HL-60 (cell line): ENCODE measurements around the gene PAQR8.

Source experiments
- DNase-seq, 2 experiments: peaks; one replicate each; pipeline ENCODE4 v3.0.0-alpha.2; 2010 to 2020; ENCODE audit warnings: low read depth in 1 of 2, low spot score in 1 of 2
- H3K27ac ChIP-seq: fragments of 250-450 bp; sonication (Bioruptor Pico); replicated peaks from 2 replicates; pipeline ENCODE4 v1.5.1; 2020; ENCODE audit warnings: mild to moderate bottlenecking, moderate library complexity
- H3K27me3 ChIP-seq: fragments of 250-450 bp; sonication (Bioruptor Pico); 2 replicates; pipeline ENCODE4 v1.5.1; 2021; ENCODE audit warnings: mild to moderate bottlenecking, moderate library complexity; ENCODE audit not compliant: insufficient read depth, poor library complexity, severe bottlenecking
- H3K4me3 ChIP-seq: replicated peaks from 2 replicates; pipeline ENCODE4 v1.5.1; 2011; ENCODE audit warnings: mild to moderate bottlenecking, control low read depth, low read length; ENCODE audit not compliant: insufficient read depth
- GABPA ChIP-seq: IDR thresholded peaks from 2 replicates; pipeline ENCODE4 v1.6.1; 2012; ENCODE audit warnings: low read depth
- POLR2AphosphoS5 ChIP-seq: IDR thresholded peaks from 2 replicates; pipeline ENCODE4 v1.6.1; 2012; ENCODE audit warnings: low read depth
- SPI1 ChIP-seq: IDR thresholded peaks from 2 replicates; pipeline ENCODE4 v1.6.1; 2012; ENCODE audit warnings: low read depth, mild to moderate bottlenecking, borderline replicate concordance
- TF ChIP-seq, protein P1 (sequence below): IDR thresholded peaks from 2 replicates; pipeline ENCODE4 v1.6.1; 2012; ENCODE audit warnings: low read depth; ENCODE audit not compliant: insufficient replicate concordance
- TF ChIP-seq, protein P2 (sequence below): IDR thresholded peaks from one replicate; pipeline ENCODE4 v1.5.1; 2011; ENCODE audit warnings: low read length, control low read depth, inconsistent platforms; ENCODE audit not compliant: insufficient read depth

Gene PAQR8

DNA sequence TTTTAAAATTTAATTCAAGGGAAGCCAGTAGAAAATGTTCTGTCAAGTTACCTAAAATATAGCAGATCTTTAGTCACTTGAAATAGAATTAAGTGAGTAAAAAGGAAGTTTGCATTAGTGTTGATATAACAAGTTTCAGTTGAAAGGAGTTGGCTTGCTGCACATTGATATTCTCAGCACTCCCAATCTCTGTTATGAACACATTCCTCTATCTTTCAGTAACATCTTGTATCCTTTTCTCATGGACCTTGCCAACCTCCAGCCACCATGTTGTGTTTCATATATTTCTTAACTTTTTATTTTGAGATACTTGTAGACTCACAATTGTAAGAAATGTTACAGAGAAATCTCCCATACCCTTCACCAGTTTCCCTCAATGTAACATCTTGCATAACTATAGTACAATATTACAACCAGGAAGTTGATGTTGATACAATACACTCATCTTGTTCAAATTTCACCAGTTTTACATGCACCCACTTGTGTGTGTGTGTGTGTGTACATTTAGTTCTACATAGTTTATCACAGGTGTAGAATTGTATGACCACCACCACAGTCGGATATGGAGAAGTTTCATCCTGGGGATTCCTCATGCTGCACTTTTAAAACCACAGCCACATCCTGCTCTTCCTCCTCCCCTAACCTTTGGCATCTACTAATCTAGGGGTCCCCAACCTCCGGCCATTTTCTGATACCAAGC is 20.2 kb upstream of the PAQR8 start:
- Histone ChIP-seq H3K27me3 (no peaks in the 10 kb centered on the region), H3K27ac (peak overlapping the region; percentile 30), H3K4me3 (no peak overlapping the region)
- TF ChIP-seq, protein P1, sequence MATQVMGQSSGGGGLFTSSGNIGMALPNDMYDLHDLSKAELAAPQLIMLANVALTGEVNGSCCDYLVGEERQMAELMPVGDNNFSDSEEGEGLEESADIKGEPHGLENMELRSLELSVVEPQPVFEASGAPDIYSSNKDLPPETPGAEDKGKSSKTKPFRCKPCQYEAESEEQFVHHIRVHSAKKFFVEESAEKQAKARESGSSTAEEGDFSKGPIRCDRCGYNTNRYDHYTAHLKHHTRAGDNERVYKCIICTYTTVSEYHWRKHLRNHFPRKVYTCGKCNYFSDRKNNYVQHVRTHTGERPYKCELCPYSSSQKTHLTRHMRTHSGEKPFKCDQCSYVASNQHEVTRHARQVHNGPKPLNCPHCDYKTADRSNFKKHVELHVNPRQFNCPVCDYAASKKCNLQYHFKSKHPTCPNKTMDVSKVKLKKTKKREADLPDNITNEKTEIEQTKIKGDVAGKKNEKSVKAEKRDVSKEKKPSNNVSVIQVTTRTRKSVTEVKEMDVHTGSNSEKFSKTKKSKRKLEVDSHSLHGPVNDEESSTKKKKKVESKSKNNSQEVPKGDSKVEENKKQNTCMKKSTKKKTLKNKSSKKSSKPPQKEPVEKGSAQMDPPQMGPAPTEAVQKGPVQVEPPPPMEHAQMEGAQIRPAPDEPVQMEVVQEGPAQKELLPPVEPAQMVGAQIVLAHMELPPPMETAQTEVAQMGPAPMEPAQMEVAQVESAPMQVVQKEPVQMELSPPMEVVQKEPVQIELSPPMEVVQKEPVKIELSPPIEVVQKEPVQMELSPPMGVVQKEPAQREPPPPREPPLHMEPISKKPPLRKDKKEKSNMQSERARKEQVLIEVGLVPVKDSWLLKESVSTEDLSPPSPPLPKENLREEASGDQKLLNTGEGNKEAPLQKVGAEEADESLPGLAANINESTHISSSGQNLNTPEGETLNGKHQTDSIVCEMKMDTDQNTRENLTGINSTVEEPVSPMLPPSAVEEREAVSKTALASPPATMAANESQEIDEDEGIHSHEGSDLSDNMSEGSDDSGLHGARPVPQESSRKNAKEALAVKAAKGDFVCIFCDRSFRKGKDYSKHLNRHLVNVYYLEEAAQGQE: no peak
- TF ChIP-seq POLR2AphosphoS5: no peak
- no peak for TF ChIP-seq SPI1
- TF ChIP-seq, protein P2, sequence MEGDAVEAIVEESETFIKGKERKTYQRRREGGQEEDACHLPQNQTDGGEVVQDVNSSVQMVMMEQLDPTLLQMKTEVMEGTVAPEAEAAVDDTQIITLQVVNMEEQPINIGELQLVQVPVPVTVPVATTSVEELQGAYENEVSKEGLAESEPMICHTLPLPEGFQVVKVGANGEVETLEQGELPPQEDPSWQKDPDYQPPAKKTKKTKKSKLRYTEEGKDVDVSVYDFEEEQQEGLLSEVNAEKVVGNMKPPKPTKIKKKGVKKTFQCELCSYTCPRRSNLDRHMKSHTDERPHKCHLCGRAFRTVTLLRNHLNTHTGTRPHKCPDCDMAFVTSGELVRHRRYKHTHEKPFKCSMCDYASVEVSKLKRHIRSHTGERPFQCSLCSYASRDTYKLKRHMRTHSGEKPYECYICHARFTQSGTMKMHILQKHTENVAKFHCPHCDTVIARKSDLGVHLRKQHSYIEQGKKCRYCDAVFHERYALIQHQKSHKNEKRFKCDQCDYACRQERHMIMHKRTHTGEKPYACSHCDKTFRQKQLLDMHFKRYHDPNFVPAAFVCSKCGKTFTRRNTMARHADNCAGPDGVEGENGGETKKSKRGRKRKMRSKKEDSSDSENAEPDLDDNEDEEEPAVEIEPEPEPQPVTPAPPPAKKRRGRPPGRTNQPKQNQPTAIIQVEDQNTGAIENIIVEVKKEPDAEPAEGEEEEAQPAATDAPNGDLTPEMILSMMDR: no peak
- TF ChIP-seq GABPA: no peak
- DNase-seq: peak; percentile 32 to 59

DNA sequence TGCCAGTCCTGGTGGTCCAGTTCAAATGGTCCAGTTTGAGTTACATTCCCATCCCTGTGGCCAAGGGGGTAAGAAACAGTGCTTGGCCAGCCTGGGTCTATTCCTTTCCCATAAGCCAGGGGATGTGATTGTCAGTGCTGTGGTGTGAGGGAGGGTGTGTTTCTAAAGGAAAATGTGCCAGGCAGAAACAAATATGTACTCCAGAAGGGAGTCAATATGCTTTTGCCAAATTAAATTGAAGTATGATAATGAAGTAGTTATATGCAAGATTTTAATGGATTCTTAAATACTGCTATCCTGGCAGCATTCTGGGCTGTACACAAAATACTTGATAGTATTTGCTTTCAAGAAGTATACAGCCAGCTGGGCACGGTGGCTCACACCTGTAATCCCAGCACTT is 16.6 kb upstream of the PAQR8 start:
- Histone ChIP-seq H3K27ac (no peak overlapping the region), H3K27me3 (no peaks in the 10 kb centered on the region), H3K4me3 (no peak overlapping the region)
- DNase-seq: no peak
- no peak for TF ChIP-seq POLR2AphosphoS5
- TF ChIP-seq, protein P1: no peak
- no peak for TF ChIP-seq GABPA
- TF ChIP-seq, protein P2: no peak
- no peak for TF ChIP-seq SPI1

DNA sequence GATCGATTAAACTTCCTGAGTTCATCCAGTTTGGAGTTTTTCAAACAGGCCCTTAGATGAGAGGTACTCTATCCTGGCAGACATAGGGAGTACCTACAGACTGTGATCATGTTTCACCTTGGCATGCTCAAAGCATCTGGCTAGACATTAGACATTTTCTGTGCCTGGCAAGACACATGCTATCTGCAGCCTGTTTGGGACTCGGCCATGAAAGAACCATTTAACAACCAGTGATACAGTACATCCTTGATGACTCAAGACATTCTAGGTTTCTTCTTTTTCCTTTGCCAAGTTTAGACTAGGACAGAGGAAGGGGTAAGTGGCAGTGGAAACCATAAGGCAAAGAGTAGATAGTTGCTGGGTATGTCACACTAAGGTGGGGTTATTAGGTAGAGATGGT is 15.4 kb upstream of the PAQR8 start:
- no peak for DNase-seq
- no peak overlapping the region for H3K4me3 ChIP-seq
- no peak for TF ChIP-seq GABPA
- TF ChIP-seq, protein P1: no peak
- TF ChIP-seq POLR2AphosphoS5: no peak
- TF ChIP-seq, protein P2: no peak
- no peak for TF ChIP-seq SPI1

More for the DNA sequence above, 15.4 kb upstream of the PAQR8 start:
- no peak overlapping the region for H3K27ac ChIP-seq
- H3K27me3 ChIP-seq: no peaks in the 10 kb centered on the region
